ENCODE measurements around the gene OSBP2. TPM values are rescaled to one million over a fixed set of nuclear protein-coding genes. Genes with fewer than 3 reads are reported as not detected.

The OSBP2 gene
- total and polyA plus RNA-seq, 2 of the 13 experiments (the other 11 are each of a cell fraction or from before 2014, with no cell fraction given), result 5.0 to 7.7 TPM

DNA sequence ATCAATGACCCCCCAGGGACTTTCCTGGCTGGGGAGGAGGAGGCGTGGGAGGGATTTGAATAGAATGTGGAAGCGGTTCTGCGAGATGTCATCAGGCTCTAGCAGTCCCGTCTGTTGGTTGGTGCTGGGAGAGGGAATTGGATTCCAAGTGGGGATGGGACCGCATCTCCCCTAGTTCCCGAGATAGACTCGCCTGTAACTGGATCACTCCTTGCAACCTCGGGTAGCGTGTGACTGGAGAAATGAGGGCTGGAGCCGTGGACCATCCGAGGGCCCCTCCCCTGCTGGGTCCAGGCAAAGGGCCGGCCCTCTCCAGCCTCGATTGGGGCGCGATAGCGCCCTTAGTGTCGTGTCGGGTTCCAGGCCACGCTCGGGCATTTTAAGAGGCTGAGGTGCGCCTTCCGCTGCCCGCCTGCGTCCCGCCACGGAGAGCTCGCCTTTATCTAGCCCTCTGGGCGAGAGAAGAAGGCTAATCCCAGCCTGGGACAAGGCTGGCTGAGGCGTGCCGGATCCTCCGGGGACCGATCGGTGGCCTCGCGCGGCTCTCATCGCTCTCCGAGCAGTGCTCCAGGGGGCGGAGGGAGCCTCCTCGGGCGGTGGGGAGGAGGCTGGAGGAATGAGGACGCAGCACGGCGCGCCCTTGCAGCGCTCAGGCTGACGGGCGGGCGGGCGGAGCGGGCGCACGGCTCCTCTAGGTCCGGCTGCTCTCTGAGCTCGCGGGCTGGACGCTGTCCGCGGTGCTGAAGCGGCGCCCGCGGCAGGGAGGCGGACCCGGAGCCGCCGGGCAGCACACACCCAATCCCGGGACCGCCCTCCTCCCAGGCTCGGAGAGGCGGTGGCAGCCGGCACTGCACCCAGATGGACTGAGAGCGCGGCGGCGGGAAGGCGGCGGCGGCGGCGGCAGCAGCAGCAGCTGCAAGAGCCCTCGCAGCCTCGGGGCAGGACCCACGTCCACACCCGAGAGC, 107.8 kb downstream of the OSBP2 start (continued):
- peak; percentile 98 for TF ChIP-seq ZSCAN12 (CRISPR knock-in tag; IDR thresholded peaks at IDR 0.05)
- peak; percentile 97 for TF ChIP-seq CENPT (CRISPR knock-in tag; IDR thresholded peaks at IDR 0.05; ENCODE audit: low read depth)
- TF ChIP-seq, protein P1, sequence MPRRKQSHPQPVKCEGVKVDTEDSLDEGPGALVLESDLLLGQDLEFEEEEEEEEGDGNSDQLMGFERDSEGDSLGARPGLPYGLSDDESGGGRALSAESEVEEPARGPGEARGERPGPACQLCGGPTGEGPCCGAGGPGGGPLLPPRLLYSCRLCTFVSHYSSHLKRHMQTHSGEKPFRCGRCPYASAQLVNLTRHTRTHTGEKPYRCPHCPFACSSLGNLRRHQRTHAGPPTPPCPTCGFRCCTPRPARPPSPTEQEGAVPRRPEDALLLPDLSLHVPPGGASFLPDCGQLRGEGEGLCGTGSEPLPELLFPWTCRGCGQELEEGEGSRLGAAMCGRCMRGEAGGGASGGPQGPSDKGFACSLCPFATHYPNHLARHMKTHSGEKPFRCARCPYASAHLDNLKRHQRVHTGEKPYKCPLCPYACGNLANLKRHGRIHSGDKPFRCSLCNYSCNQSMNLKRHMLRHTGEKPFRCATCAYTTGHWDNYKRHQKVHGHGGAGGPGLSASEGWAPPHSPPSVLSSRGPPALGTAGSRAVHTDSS (CRISPR knock-in tag; conservative IDR thresholded peaks at IDR 0.05), result no peak; the same call in 1 of the 2 replicates
- TF ChIP-seq HNRNPUL1 (IDR thresholded peaks at IDR 0.05; ENCODE audit: low read depth, low read length), result no peak
- peak; percentile 40; the same call in 1 of the 2 replicates for TF ChIP-seq KDM6A (CRISPR knock-in tag; IDR thresholded peaks at IDR 0.05; ENCODE audit: low read depth)
- TF ChIP-seq ZFP37 (CRISPR knock-in tag; IDR thresholded peaks at IDR 0.05; ENCODE audit: borderline replicate concordance), result peak; percentile 98
- TF ChIP-seq BRD4 (CRISPR knock-in tag; IDR thresholded peaks at IDR 0.05), result no peak
- TF ChIP-seq ZNF703 (CRISPR knock-in tag; IDR thresholded peaks at IDR 0.05; ENCODE audit: borderline replicate concordance), result peak; percentile 13; the same call in 1 of the 2 replicates
- TF ChIP-seq ZGPAT (CRISPR knock-in tag; IDR thresholded peaks at IDR 0.05), result peak; percentile 97
- TF ChIP-seq ZNF878 (CRISPR knock-in tag; IDR thresholded peaks at IDR 0.05), result peak; percentile 95
- TF ChIP-seq, protein P2, sequence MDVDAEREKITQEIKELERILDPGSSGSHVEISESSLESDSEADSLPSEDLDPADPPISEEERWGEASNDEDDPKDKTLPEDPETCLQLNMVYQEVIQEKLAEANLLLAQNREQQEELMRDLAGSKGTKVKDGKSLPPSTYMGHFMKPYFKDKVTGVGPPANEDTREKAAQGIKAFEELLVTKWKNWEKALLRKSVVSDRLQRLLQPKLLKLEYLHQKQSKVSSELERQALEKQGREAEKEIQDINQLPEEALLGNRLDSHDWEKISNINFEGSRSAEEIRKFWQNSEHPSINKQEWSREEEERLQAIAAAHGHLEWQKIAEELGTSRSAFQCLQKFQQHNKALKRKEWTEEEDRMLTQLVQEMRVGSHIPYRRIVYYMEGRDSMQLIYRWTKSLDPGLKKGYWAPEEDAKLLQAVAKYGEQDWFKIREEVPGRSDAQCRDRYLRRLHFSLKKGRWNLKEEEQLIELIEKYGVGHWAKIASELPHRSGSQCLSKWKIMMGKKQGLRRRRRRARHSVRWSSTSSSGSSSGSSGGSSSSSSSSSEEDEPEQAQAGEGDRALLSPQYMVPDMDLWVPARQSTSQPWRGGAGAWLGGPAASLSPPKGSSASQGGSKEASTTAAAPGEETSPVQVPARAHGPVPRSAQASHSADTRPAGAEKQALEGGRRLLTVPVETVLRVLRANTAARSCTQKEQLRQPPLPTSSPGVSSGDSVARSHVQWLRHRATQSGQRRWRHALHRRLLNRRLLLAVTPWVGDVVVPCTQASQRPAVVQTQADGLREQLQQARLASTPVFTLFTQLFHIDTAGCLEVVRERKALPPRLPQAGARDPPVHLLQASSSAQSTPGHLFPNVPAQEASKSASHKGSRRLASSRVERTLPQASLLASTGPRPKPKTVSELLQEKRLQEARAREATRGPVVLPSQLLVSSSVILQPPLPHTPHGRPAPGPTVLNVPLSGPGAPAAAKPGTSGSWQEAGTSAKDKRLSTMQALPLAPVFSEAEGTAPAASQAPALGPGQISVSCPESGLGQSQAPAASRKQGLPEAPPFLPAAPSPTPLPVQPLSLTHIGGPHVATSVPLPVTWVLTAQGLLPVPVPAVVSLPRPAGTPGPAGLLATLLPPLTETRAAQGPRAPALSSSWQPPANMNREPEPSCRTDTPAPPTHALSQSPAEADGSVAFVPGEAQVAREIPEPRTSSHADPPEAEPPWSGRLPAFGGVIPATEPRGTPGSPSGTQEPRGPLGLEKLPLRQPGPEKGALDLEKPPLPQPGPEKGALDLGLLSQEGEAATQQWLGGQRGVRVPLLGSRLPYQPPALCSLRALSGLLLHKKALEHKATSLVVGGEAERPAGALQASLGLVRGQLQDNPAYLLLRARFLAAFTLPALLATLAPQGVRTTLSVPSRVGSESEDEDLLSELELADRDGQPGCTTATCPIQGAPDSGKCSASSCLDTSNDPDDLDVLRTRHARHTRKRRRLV (CRISPR knock-in tag; IDR thresholded peaks at IDR 0.05), result 0 out of 2 replicates have a peak, but pooled peaks have one; percentile 47
- TF ChIP-seq ZNF124 (CRISPR knock-in tag; IDR thresholded peaks at IDR 0.05), result peak; percentile 97
- TF ChIP-seq MAZ (IDR thresholded peaks at IDR 0.05; ENCODE audit: borderline replicate concordance, low read depth, low read length), result peak; percentile 34; the same call in 1 of the 2 replicates
- peak; percentile 99 for TF ChIP-seq MAZ (CRISPR knock-in tag; IDR thresholded peaks at IDR 0.05; ENCODE audit: low read depth)
- peak; percentile 87 for TF ChIP-seq FOXO1 (CRISPR knock-in tag; IDR thresholded peaks at IDR 0.05)
- TF ChIP-seq GZF1 (CRISPR knock-in tag; IDR thresholded peaks at IDR 0.05), result peak; percentile 90
- TF ChIP-seq GTF3A (CRISPR knock-in tag; conservative IDR thresholded peaks at IDR 0.05), result no peak
- peak; percentile 89 for TF ChIP-seq PITX1 (CRISPR knock-in tag; IDR thresholded peaks at IDR 0.05)
- TF ChIP-seq FIP1L1 (IDR thresholded peaks at IDR 0.05; ENCODE audit: borderline replicate concordance, insufficient read depth, low read depth, low read length), result no peak
